GM18907 (cell line): Measurements from ENCODE around the gene SMIM35.

ENCODE experiments used
- ATAC-seq: cut with Tn5 transposase; IDR thresholded peaks from one replicate; pipeline ENCODE4 v1.9.1; 2021; ENCODE audit warnings: mild to moderate bottlenecking, moderate library complexity; ENCODE audit not compliant: unreplicated experiment

The SMIM35 gene

DNA sequence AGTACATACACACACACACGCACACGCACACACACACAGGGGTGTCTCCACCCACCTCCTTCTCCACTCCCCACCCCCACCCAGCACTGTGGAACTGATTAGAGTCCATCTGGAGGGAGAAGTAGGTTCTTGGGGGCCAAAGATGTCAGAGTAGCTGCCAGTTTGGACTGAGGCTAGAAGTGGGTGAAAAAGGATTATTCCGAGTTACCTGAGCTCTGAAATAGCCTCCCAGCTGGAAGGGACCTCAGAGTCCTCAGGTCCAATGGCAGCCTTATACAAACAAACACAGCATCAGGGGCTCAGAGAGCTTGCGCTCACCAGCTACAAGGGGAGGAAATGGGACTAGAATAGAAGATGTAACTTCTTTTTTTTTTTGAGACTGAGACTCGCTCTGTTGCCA is 79.7 kb downstream of the SMIM35 start:
- ATAC-seq, result no peak

DNA sequence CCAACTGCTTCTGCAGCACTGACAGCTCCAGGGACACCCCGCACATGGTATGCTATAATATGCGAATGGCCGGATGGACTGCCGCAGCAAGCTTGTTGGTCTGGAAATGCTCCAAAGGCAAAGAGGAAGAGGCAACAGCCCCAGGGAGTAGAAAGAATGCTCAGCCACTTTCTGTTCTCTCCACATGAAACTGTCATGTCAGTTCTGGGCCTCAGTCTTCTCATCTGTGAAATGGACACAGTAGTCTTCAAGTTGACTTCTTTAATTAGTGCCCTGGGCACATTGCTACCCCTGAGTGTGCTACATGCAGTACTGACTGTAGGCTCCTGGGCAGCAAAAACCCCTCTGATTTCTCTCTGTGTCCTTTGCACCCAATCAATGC is 80.6 kb downstream of the SMIM35 start:
- ATAC-seq, result no peak

DNA sequence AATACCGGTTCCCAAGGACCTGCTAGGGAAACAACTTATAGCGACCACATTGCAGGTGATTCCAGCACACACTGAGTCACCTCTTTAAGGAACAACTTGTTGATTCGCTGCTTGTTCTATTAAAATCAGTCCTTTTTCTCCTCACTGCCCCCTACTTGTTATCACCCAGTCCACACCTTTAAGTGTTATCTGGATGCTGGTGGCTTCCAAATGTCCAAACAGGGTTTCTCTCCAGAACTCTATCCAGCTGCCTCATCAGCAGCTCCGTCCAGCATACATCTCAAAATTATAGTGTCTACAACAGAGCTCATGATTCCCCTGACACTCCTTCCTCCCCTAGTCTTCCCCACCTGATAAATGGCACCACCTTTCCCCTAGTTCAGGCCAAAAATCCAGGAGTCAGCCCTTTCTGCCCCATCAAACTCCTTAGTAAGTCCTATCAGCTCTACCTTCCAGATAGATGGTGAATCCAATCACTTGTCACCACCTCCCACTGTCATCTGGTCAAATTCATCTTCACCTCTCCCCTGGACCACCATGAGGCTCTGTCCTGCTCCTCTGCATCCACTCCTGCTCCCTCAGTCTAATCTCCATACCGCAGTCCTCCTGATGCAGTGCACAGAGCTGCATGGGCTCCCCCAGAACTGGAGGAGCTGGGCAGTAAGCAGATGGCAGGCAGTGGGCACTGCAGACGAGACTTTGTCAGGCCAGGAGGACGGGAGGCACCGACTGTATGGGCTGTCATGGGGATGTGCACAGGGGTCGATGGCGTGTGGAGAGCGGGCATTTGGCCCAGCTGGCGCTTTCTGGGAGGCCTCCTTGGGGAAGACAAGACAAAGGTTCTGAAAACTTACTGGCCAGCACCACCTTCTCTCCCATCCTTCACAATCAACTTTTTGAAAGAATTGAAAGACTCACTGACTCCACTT is 81.3 kb downstream of the SMIM35 start:
- ATAC-seq, result no peak

DNA sequence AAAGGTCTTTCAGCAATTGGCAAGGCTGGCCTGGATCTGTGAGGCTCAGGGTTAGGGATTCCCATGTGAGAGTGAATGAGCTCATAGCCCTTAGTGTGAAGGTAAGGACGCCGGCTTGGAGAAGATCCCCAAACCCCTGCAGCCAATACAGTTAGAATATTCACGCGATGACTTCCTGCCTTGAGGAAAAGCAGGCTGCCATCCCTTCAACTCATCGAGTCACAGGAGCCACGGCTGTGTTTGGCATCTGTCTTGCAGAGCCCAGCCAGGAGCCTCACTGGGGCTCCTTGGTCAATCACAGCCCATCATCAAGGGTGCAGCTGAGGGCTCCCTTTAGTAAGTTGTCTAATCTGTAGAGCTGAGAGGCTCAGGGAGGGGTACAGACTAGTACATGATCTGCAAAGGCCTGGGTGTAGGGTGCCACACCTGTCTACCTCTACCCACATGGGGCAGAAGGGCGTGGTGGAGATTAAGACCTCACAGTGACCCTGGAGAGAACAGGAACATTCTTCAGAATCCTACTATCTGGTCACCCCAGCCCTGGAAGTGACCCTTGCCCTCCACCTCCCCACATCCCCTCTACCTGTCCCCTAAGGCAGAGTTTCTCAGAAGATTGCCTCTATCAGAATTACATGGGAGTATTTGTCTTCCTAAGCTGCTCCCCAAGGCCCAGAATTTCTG is 82.1 kb downstream of the SMIM35 start:
- ATAC-seq, result no peak

DNA sequence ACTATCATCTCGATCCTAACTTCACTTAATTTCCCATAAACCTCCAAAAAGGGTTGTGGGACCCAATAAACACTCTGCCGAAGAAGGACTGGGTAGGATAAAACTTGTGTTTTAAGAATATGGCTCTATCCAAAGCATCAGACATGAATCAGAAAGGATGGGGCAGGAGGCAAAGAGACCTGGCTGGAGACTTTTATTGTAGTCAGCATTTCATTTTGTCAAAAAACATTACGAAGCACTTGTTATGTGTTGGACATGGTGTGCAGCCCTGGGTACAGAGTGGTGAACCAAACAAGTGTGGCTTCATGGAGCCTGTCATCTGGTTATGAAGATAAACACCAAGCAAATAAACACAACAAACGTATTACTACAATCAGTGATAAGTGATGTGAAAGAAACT is 83.3 kb downstream of the SMIM35 start:
- no peak for ATAC-seq

DNA sequence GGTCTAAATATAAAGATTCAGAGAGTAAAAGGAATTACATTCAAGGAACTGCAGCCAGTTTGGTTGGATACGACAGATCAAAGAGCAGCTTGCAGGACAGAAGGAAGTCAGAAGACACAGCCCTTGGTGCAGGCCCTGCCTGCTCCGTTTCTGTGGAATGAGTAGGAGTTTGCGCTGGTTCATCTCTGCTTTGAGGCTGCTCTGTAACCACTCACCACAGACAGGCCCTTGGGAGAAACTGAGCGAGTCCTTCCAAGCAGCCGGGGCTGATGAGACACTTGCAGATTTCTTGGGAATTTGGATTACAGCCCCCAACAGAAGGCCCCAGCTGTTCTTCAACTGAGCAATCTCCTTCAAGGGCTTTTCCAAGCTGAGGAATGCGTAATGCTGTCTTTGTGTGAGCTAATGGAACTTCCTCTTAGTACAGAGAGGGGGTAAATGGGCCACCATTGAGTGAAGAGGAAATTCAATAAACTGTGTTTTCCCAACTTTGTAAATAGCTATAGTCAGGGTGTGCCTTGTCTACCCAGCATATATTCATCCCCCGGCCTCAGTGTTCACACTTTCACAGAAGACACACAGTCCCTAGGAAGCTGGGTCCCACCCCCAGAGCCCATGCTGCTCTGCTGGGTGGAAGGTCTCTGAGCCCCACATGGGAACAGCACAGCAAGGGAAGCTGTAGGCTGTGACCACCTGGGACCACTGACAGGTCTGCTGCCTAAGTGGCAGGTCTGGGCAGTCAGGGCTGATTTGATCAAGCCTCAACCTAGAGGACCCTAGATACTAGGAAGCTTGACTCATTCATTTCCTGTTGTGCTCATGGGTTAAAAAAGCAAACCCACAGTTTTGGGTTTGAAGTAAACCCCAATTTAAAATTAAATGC is 84.0 kb downstream of the SMIM35 start:
- ATAC-seq, result no peak

DNA sequence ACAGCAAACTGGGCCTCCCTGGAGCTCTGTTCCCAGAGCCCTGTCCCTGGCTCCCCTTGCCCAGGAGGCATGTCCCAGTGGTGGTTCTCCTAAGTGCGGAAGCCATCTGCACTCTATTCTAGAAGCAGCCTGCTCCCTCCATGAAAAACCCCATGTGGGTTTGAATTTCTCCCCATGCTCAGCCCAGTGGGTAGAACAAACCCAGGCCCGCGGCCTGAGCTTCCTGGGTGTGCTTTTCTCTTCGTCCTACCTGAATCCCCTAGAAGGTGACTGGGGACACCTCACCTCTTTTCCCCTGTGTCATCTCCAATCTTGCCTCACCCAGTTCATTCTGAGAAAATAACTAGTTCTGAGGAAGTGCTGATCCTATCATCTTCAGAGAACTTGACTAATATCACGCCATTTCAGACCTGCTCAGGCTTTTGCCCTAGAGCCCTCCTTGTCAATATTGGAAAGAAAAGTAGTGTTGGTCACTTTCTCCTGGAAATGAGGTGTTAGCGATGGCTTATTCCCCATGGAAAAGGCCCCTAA is 84.7 kb downstream of the SMIM35 start:
- ATAC-seq, result no peak

DNA sequence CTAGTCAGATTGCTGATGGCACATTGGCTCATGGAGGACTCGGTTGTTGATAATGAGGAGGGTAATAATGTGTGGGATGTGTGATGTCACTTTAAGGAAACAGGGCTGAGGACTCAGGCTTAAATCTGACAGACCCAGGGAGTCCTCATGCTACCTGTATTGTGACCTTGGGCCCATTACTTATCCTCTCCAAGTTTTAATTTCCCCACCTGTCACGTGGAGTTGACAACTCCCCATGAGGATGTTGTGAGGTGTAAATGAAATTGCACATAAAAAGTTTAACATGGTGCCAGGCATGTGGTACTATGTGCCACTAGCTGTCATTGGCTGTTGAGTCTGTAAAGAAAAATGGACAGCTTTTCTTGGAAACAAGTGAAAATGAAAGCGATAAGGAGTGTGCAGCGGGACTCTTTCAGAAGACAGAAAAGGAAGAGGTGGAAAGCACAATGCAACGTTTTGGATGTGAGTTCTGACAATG is 85.2 kb downstream of the SMIM35 start:
- ATAC-seq, result no peak

DNA sequence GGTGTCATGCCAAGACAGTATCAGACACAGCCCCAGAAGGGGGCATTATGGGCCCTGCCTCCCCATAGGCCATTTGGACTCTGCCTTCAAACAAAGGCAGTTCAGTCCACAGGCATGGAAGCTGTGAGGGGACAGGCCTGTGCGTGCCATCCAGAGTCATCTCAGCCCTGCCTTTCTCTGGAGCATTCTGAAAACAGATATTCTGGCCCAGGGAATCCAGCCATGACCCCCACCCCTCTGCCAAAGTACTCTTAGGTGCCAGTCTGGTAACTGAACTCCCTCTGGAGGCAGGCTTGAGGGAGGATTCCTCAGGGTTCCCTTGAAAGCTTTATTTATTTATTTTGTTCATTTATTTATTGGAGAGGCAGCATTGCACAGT is 85.9 kb downstream of the SMIM35 start:
- no peak for ATAC-seq

DNA sequence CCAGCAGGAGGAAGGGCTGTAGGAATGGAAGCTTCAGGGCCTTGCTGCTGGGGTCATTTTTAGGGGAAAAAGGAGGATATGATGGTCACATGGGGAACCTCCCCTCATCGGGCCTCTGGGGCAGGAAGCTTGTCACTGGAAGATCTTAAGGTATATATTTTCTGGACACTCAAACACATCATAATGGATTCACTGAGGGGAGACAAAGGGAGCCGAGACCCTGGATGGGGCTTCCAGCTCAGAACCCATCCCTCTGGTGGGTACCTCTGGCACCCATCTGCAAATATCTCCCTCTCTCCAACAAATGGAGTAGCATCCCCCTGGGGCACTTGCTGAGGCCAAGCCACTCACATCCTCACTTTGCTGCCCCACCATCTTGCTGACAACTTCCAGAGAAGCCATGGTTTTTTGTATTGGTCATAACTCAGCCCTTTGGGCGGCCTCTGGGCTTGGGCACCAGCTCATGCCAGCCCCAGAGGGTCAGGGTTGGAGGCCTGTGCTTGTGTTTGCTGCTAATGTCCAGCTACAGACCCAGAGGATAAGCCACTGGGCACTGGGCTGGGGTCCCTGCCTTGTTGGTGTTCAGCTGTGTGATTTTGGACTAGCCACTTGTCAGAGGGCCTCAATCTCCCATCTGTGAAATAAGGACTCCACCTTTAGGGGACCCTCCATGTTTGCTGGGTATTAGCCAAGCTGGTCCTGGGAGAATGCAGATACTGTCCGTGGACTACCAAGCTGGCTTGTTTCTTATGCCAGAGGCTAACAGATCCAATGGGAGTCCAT is 86.5 kb downstream of the SMIM35 start:
- ATAC-seq, result no peak

DNA sequence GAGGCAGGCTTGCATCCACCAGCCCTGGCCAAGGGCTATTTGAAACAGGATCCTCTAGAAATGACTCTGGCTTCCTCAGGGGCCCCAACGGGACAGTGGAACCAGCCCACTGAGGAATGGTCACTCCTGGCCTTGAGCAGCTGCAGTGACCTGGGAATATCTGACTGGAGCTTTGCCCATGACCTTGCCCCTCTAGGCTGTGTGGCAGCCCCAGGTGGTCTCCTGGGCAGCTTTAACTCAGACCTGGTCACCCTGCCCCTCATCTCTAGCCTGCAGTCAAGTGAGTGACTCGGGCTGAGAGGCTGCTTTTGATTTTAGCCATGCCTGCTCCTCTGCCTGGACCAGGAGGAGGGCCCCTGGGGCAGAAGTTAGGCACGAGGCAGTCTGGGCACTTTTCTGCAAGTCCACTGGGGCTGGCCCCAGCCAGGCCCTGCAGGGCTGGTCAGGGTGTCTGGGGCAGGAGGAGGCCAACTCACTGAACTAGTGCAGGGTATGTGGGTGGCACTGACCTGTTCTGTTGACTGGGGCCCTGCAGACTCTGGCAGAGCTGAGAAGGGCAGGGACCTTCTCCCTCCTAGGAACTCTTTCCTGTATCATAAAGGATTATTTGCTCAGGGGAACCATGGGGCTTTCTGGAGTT is 87.3 kb downstream of the SMIM35 start:
- ATAC-seq, result no peak

DNA sequence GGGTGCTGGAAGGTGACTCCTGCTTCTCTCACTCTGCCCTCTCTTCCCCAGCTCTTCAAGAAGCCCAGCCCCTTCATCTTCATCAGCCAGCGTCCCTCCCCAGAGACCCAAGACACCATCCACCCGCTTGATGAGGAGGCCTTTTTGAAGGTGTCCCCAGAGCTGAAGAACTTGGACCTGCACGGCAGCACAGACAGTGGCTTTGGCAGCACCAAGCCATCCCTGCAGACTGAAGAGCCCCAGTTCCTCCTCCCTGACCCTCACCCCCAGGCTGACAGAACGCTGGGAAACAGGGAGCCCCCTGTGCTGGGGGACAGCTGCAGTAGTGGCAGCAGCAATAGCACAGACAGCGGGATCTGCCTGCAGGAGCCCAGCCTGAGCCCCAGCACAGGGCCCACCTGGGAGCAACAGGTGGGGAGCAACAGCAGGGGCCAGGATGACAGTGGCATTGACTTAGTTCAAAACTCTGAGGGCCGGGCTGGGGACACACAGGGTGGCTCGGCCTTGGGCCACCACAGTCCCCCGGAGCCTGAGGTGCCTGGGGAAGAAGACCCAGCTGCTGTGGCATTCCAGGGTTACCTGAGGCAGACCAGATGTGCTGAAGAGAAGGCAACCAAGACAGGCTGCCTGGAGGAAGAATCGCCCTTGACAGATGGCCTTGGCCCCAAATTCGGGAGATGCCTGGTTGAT is 88.0 kb downstream of the SMIM35 start:
- no peak for ATAC-seq

DNA sequence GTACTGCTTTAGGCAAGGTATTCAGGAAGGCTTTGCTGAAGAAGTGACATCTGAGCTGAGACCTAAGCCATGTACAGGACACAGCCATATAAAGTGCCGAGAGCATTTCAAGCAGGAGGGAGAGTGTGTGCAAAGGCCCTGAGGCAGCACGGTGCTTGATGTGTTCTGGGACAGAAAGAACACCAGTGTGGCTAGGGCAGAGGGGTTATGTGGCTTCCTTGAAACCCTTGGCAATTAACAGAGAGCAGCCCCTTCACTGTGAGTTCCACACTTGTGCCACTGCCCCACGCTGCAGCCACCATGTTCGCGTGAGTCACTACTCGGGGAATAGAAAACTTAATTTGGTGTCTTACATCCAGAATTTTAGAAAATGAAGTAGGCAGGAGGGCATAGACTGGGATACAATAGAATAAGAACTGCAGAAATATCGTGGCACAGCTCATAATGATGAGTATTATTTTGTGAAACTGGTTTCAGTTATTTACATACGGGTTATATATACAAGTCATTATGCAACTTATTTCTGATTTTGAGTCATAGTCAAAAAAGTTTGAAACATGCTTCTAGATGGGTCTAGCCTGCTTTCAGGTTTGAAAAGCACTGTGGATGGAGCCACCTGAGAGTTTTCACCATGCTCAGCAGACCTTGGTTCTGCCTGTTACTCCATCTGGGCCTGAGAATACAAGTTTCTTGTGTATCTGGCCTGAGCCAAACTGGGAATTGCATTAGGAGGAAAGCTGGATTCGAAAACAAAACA is 88.8 kb downstream of the SMIM35 start:
- peak; percentile 66 for ATAC-seq

DNA sequence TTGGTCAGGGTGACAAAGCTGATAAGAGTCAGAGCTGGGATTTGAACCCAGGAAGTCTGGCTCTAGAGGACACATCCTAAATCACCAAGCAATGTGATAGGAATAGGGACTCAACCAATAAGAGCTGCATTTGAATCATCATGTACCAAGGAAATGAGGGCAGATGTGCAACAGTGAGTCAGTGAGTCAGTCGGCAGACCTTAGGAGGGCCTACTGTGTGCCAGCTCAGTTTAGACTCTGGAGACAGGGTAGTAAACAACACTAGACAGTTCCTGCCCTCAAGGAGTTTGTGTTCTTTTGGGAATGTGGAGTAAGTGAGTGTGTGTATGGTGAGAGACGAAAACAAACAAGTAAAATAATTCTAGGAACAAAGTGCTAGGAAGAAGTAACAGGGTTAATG is 89.4 kb downstream of the SMIM35 start:
- ATAC-seq, result no peak

DNA sequence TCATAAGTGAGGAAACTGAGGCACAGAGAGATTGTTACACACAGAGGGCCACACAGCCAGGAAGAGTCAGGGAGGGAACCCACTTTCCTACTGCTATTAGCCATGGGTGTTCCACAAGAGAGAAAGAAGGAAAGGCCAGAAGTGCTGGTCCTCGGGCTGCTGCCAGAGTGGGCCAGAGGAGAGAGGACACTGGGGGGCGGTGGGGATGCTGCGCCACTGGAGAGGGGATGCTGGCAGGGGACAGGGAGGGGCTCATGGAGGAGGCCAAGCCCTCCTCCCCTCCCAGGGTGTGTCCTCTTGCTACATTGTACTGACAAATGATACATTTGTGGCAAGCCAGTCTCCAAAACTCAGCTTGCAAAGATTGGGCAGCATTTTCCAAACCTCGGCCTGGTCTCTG is 90.7 kb downstream of the SMIM35 start:
- ATAC-seq, result no peak

DNA sequence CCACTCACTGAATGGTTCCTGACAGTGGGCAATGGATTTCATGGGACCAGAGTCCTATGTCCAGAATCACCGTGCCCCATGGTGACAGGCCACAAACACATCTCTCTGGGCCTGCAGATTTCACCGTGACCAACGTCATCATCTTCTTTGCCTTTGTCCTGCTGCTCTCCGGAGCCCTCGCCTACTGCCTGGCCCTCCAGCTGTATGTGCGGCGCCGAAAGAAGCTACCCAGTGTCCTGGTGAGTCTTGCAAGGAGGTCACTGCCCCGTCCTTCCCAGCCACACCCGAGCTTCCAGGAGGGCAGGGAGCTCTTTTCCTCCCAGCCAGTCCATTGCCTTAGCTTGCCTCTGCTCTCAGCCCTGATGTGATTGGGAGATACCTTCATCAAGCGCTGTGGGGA is 91.3 kb downstream of the SMIM35 start:
- no peak for ATAC-seq

DNA sequence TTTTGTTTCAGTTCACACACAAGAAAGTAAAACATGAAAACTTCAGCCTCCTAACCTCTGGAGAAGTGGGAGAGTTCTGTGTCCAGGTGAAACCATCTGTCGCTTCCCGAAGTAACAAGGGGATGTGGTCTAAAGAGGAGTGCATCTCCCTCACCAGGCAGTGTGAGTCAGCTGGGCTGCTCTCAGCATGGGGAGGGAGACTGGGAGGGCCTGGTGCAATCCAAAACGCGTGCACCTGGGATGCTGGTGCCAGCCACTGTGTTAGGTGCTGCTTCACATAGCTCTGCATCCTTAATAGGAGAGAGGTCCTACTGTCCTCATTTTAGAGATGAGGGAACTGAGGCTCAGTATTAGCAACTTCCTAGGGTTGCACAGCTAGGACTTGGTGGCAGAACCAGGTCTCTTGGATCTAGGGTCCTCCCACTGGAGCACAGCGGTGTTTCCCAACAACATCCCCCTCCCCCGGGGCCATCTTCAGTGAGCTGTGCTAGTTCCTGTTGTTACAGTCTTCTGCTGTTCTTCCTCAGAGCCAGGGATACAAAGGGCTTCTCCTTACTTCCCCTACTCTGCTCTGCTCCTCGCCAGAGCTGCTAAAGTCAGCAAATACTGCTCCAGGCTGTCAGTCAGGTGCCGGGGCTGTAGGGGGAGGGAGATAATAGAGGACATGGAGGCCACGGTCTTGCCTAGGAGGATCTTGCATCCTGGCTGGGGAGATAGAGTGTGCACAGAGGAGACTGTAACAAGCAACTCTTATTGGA is 92.6 kb downstream of the SMIM35 start:
- no peak for ATAC-seq

DNA sequence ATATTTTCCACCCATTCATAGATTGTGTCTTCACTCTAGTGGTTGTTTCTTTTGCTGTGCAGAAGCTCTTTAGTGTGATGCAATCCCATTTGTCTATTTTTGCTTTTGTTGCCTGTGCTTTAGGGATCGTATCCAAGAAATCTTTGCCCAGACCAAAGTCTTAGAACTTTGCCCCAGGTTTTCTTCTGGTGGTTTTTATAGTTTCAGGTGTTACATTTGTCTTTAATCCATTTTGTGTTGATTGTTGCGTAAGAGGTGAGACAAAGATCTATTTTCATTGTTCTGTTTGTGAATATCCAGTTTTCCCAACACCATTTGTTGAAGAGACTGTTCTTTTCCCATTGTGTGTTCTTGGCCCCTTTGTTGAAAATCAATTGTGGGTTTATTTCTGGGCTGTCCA is 94.1 kb downstream of the SMIM35 start:
- no peak for ATAC-seq
